GM12864 (cell line): ENCODE data around the gene FGD6.

Experiments
- DNase-seq: peaks from one replicate; pipeline ENCODE4 v3.0.0-alpha.2; 2011; ENCODE audit warnings: low read depth
- H3K4me3 ChIP-seq: 2 replicates; pipeline ENCODE4 v1.5.1; 2011; ENCODE audit warnings: mild to moderate bottlenecking, low read depth, low read length, control low read depth
- CTCF ChIP-seq: IDR thresholded peaks from 2 replicates; pipeline ENCODE4 v1.5.1; 2011; ENCODE audit warnings: low read depth, mild to moderate bottlenecking, moderate library complexity, low read length, control low read depth, inconsistent platforms; ENCODE audit errors: missing control alignments

Gene FGD6

GRCh38 chr12:95191060-95191696 lies 26.1 kb downstream of the FGD6 start:
- DNase-seq: no peak
- H3K4me3 ChIP-seq: no peak overlapping the region
- TF ChIP-seq CTCF: no peak

DNA sequence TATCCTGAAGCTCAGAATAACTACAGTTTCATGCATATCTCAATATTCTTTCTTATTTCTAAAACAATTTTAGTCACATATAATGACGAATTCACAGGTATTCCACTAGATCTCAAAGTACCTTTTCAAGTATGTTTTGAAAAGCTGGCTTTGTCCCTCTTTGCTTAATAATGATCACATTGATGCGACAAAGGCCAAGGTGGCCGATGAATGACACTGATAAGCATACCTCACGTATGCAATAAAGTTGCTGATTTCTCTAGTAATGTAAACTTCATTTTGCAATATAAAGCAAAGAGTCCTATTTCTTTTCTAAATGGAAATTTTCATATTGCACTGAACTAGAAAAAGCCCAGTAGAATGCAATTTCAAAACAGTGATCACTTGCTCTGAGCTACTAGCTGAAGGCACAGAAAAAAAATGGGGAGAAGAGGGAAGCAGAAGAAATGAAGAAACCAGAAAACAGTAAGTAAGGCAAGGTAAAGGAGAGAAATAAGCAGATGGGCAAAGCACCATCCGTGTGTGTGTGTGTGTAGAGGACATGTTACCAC lies 29.3 kb downstream of the FGD6 start:
- TF ChIP-seq CTCF: no peak
- H3K4me3 ChIP-seq: peak overlapping the region; percentile 10; the same call in 1 of the 2 replicates
- DNase-seq: no peak

DNA sequence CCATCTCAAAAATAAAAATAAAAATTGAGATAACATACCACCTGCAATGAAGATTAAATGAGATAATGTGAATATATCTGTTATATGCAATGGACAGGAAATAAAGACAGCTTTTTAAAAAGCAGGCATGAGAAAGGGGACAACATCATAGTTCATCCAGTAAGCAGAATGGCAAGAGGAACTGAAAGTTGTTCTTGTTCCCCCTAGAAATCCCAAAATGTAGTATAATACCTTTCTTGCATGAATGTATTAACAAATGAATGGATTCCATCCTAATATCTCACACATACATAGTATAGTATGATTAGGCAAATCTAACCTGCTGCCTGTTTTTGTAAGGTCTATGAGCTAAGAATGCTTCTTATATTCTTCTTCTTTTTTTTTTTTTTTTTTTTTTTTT lies 31.4 kb downstream of the FGD6 start:
- H3K4me3 ChIP-seq: no peak overlapping the region
- DNase-seq: no peak
- TF ChIP-seq CTCF: no peak

- no peak overlapping the region for H3K4me3 ChIP-seq
- DNase-seq: no peak
- TF ChIP-seq CTCF: no peak
Measured at GRCh38 chr12:95185072-95185471, 32.2 kb downstream of the FGD6 start.

GRCh38 chr12:95184121-95184520 lies 33.1 kb downstream of the FGD6 start:
- H3K4me3 ChIP-seq: no peak overlapping the region
- DNase-seq: no peak
- TF ChIP-seq CTCF: no peak

- no peak for TF ChIP-seq CTCF
- no peak for DNase-seq
- H3K4me3 ChIP-seq: no peak overlapping the region
Measured at GRCh38 chr12:95182868-95183415, 34.3 kb downstream of the FGD6 start.

- H3K4me3 ChIP-seq: no peak overlapping the region
- DNase-seq: no peak
- TF ChIP-seq CTCF: no peak
Measured at GRCh38 chr12:95181103-95181502, 36.2 kb downstream of the FGD6 start.
